GM12878 (cell line): ENCODE measurements around the gene RETSAT.

Source experiments
- EGR1 ChIP-seq, 2 experiments: IDR thresholded peaks; 1 replicate in 1 of 2; 2 replicates in 1 of 2; pipeline ENCODE4 v1.6.1; 2011 to 2012; ENCODE audit warnings: low read depth in 2 of 2, low read length in 2 of 2, borderline replicate concordance in 1 of 2, mild to moderate bottlenecking in 1 of 2, moderate library complexity in 1 of 2
- TF ChIP-seq, protein P1 (sequence below), 3 experiments: IDR thresholded peaks in 2 of 3; conservative IDR thresholded peaks in 1 of 3; 2 replicates each; pipeline ENCODE4 v1.5.1; 2011; ENCODE audit warnings: low read depth in 3 of 3, low read length in 3 of 3, mild to moderate bottlenecking in 3 of 3, control low read depth in 2 of 3, moderate library complexity in 2 of 3, inconsistent platforms in 1 of 3, mixed read lengths in 1 of 3; ENCODE audit not compliant: control insufficient read depth in 2 of 3, insufficient read depth in 1 of 3; ENCODE audit errors: extremely low read depth in 1 of 3

DNA sequence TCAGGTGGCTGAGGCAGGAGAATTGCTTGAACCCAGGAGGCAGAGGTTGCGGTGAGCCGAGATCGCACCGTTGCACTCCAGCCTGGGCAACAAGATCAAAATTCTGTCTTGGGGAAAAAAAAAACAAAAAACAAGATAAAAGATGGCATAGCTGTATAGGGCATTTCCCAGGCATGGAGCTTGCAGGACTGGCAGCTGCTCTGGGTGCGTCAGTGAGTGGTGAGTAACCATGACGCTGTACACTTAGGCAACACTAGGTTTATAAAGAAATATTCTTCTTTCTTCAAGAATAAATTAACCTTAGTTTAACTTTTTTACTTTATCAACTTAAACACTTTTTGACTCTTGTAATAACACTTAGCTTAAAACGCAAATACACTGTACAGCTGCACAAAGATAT, 41.9 kb downstream of the RETSAT start:
- TF ChIP-seq, protein P1, sequence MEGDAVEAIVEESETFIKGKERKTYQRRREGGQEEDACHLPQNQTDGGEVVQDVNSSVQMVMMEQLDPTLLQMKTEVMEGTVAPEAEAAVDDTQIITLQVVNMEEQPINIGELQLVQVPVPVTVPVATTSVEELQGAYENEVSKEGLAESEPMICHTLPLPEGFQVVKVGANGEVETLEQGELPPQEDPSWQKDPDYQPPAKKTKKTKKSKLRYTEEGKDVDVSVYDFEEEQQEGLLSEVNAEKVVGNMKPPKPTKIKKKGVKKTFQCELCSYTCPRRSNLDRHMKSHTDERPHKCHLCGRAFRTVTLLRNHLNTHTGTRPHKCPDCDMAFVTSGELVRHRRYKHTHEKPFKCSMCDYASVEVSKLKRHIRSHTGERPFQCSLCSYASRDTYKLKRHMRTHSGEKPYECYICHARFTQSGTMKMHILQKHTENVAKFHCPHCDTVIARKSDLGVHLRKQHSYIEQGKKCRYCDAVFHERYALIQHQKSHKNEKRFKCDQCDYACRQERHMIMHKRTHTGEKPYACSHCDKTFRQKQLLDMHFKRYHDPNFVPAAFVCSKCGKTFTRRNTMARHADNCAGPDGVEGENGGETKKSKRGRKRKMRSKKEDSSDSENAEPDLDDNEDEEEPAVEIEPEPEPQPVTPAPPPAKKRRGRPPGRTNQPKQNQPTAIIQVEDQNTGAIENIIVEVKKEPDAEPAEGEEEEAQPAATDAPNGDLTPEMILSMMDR (IDR thresholded peaks at IDR 0.05 in 2 of 3, conservative IDR thresholded peaks at IDR 0.05 in 1 of 3; ENCODE audit: control insufficient read depth in 2 of 3, extremely low read depth in 1 of 3, insufficient read depth in 1 of 3, low read depth in 3 of 3, low read length in 3 of 3) = no peak
- TF ChIP-seq EGR1 (IDR thresholded peaks at IDR 0.05; ENCODE audit: borderline replicate concordance in 1 of 2, low read depth in 2 of 2, low read length in 2 of 2) = no peak
